ENCODE data around the gene ADAMTSL3.

ADAMTSL3 gene

DNA sequence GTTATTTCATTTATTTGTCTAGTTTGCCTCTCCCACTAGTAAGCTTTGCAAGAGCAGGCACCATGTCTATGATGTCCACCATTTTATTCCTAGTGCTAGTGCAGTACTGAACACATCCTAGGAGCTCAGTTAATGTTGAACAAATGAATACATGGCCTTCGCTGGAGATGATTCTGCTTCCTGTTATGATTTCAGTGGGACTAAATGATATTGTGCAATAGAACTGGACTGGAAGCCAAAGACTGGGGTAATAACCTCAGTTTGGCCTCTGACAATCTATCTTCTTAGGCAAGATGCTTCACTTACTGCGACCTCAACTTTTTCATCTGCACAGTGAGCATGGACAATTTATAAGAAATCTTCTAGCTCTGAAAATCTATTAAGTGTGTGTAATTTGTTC, 191.3 kb downstream of the ADAMTSL3 start:
- Histone ChIP-seq H3K36me3 (ENCODE audit: insufficient read depth, low read length) (no peaks in the 10 kb centered on the region), H3K9me2 (replicated peaks; ENCODE audit: low read depth, low read length) (no peaks in the 10 kb centered on the region), H3K79me2 (ENCODE audit: insufficient read depth, low read length) (no peaks in the 10 kb centered on the region), H3F3A (ENCODE audit: low read depth) (no peaks in the 10 kb centered on the region), H3K9ac (ENCODE audit: low read depth, low read length, poor library complexity, severe bottlenecking) (no peak overlapping the region), H3K4me2 (ENCODE audit: low read depth, low read length, poor library complexity, severe bottlenecking) (no peak overlapping the region), H3K4me3 (ENCODE audit: low read length, poor library complexity, severe bottlenecking) (no peak overlapping the region), H4K20me1 (ENCODE audit: insufficient read depth, low read length, poor library complexity, severe bottlenecking) (no peaks in the 10 kb centered on the region), H3K27me3 (ENCODE audit: insufficient read depth, low read length, poor library complexity, severe bottlenecking) (no peaks in the 10 kb centered on the region), H2AFZ (ENCODE audit: low read length) (no peak overlapping the region), H3K9me3 (ENCODE audit: insufficient read depth, low read depth, low read length) (no peaks in the 10 kb centered on the region), H3K4me1 (ENCODE audit: insufficient read depth, low read length, poor library complexity, severe bottlenecking) (no peaks in the 10 kb centered on the region)
- no peak for TF ChIP-seq EZH2phosphoT487 (IDR thresholded peaks at IDR 0.05; ENCODE audit: borderline replicate concordance)
- TF ChIP-seq, protein P1, sequence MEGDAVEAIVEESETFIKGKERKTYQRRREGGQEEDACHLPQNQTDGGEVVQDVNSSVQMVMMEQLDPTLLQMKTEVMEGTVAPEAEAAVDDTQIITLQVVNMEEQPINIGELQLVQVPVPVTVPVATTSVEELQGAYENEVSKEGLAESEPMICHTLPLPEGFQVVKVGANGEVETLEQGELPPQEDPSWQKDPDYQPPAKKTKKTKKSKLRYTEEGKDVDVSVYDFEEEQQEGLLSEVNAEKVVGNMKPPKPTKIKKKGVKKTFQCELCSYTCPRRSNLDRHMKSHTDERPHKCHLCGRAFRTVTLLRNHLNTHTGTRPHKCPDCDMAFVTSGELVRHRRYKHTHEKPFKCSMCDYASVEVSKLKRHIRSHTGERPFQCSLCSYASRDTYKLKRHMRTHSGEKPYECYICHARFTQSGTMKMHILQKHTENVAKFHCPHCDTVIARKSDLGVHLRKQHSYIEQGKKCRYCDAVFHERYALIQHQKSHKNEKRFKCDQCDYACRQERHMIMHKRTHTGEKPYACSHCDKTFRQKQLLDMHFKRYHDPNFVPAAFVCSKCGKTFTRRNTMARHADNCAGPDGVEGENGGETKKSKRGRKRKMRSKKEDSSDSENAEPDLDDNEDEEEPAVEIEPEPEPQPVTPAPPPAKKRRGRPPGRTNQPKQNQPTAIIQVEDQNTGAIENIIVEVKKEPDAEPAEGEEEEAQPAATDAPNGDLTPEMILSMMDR (conservative IDR thresholded peaks at IDR 0.05; ENCODE audit: low read length) = no peak

- Histone ChIP-seq H3K27me3 (ENCODE audit: insufficient read depth, low read length, poor library complexity, severe bottlenecking) (no peaks in the 10 kb centered on the region), H3K79me2 (ENCODE audit: insufficient read depth, low read length) (no peaks in the 10 kb centered on the region), H3F3A (ENCODE audit: low read depth) (no peaks in the 10 kb centered on the region), H3K9me2 (replicated peaks; ENCODE audit: low read depth, low read length) (no peaks in the 10 kb centered on the region), H3K9ac (ENCODE audit: low read depth, low read length, poor library complexity, severe bottlenecking) (no peak overlapping the region), H3K4me2 (ENCODE audit: low read depth, low read length, poor library complexity, severe bottlenecking) (no peak overlapping the region), H4K20me1 (ENCODE audit: insufficient read depth, low read length, poor library complexity, severe bottlenecking) (no peaks in the 10 kb centered on the region), H3K4me3 (ENCODE audit: low read length, poor library complexity, severe bottlenecking) (no peak overlapping the region), H2AFZ (ENCODE audit: low read length) (no peak overlapping the region), H3K9me3 (ENCODE audit: insufficient read depth, low read depth, low read length) (no peaks in the 10 kb centered on the region), H3K36me3 (ENCODE audit: insufficient read depth, low read length) (no peaks in the 10 kb centered on the region), H3K4me1 (ENCODE audit: insufficient read depth, low read length, poor library complexity, severe bottlenecking) (no peaks in the 10 kb centered on the region)
- TF ChIP-seq, protein P1 (conservative IDR thresholded peaks at IDR 0.05; ENCODE audit: low read length) = no peak
- no peak for TF ChIP-seq EZH2phosphoT487 (IDR thresholded peaks at IDR 0.05; ENCODE audit: borderline replicate concordance)
Measured at GRCh38 chr15:83846847-83847246, 192.9 kb downstream of the ADAMTSL3 start.

DNA sequence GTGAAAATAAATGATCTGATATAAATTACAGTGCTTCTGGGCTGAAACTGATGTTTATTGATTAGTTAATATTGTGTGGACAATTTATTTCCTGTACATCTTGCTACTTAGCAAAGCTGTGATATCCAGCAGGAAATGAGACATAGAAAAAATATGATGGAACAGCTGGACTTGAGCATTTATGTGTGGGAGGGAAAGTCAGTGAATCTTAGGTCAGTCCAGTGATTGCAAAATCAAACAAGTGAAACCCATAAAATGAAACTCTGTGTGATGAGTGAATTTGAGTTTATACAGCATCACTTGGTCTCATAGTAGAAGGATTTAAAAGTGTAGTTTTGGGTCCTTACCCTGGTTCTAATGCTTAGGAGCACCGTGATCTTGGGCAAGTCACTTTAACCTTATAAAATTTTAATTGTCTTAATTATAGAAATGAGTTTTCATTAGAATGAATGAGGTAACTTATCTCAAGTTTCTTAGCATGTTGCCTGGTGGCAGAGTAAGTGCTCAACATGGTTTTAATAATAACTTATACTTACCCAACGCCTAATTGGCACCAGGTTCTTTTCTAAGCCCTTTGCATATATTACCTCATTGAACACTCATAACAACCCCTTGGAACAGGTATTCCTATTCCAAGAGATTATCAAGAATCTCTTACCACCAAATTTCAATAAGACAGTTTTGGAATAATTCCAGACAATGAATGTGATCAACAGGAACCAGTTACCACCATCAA, 194.6 kb downstream of the ADAMTSL3 start:
- H3K27me3 ChIP-seq (ENCODE audit: insufficient read depth, low read length, poor library complexity, severe bottlenecking) = no peaks in the 10 kb centered on the region
- H3K9ac ChIP-seq (ENCODE audit: low read depth, low read length, poor library complexity, severe bottlenecking) = no peak overlapping the region
- no peak overlapping the region for H2AFZ ChIP-seq (ENCODE audit: low read length)

More for the DNA sequence above, 194.6 kb downstream of the ADAMTSL3 start:
- H3K79me2 ChIP-seq (ENCODE audit: insufficient read depth, low read length) = no peaks in the 10 kb centered on the region
- no peak overlapping the region for H3K4me3 ChIP-seq (ENCODE audit: low read length, poor library complexity, severe bottlenecking)
- H3K36me3 ChIP-seq (ENCODE audit: insufficient read depth, low read length) = no peaks in the 10 kb centered on the region
- no peaks in the 10 kb centered on the region for H3K9me2 ChIP-seq (replicated peaks; ENCODE audit: low read depth, low read length)
- TF ChIP-seq, protein P1 (conservative IDR thresholded peaks at IDR 0.05; ENCODE audit: low read length) = no peak
- TF ChIP-seq EZH2phosphoT487 (IDR thresholded peaks at IDR 0.05; ENCODE audit: borderline replicate concordance) = no peak
- no peak overlapping the region for H3K4me2 ChIP-seq (ENCODE audit: low read depth, low read length, poor library complexity, severe bottlenecking)
- no peaks in the 10 kb centered on the region for H3K9me3 ChIP-seq (ENCODE audit: insufficient read depth, low read depth, low read length)
- H3K4me1 ChIP-seq (ENCODE audit: insufficient read depth, low read length, poor library complexity, severe bottlenecking) = no peaks in the 10 kb centered on the region
- H3F3A ChIP-seq (ENCODE audit: low read depth) = no peaks in the 10 kb centered on the region
- H4K20me1 ChIP-seq (ENCODE audit: insufficient read depth, low read length, poor library complexity, severe bottlenecking) = no peaks in the 10 kb centered on the region
